ENCODE results near the gene TUBB3.

DNA sequence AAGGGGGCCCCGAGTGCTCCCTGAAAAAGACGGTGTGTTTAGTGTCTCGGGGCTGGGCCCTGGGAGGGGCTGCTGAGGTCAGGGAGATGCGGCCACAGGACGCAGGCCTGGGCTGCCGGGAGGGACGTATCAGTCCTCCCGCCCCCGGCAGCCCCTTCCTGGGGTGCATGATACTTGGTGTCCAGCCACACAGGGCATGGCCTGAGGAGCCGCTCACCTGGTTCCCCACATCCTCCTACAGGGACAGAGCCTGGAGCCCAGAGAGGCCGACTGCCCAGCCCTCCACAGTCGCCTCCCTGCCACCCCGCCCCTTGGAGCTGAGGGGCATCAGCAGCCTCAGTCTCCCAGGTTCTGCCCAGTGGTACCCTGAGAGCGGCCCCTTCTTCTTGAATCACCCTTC lies 13.4 kb downstream of the TUBB3 start:
- no peak for TF ChIP-seq POLR2A (IDR thresholded peaks at IDR 0.05)
- no peak for TF ChIP-seq CTCF (IDR thresholded peaks at IDR 0.05)

Measured in lower leg skin (tissue), 3 donors.